DMS153 treated with DMSO at 0.1 percent for 48 hours (cell line): ENCODE measurements around the gene BEND4.
"Not testable (repeated sequence)": the region's sequence is repeated elsewhere in the genome, so short reads cannot be mapped to it uniquely, and the experiment has no call there.

ENCODE experiments used
- DNase-seq: peaks from one replicate; lab custom pipeline; 2025; ENCODE audit not compliant: unreplicated experiment; lab: John Stamatoyannopoulos, UW

BEND4 gene

GRCh38 chr4:42152507-42153504, at the start of gene BEND4:
BEND4 (minus strand) TSS chr4:42152655; CDS start chr4:42152143, 512 bp downstream.
- no peak for DNase-seq

GRCh38 chr4:42197341-42197740, 44.9 kb upstream of the BEND4 start:
- no peak for DNase-seq

GRCh38 chr4:42172921-42173320, 20.5 kb upstream of the BEND4 start:
- DNase-seq: no peak

GRCh38 chr4:42172128-42172790, 19.8 kb upstream of the BEND4 start:
- no peak for DNase-seq

- no peak for DNase-seq
Measured at GRCh38 chr4:42167709-42168108, 15.3 kb upstream of the BEND4 start.

- DNase-seq: not testable (repeated sequence)
Measured at GRCh38 chr4:42166186-42166585, 13.7 kb upstream of the BEND4 start.

GRCh38 chr4:42159271-42160001, 7.0 kb upstream of the BEND4 start:
- DNase-seq: no peak

- no peak for DNase-seq
Measured at GRCh38 chr4:42151568-42152506, 618 bp downstream of the BEND4 start.

- DNase-seq: no peak
Measured at GRCh38 chr4:42150653-42151567, 1.5 kb downstream of the BEND4 start.

GRCh38 chr4:42149004-42149403, 3.5 kb downstream of the BEND4 start:
- no peak for DNase-seq

GRCh38 chr4:42148425-42148824, 4.0 kb downstream of the BEND4 start:
- no peak for DNase-seq

GRCh38 chr4:42144028-42144427, 8.4 kb downstream of the BEND4 start:
- no peak for DNase-seq

GRCh38 chr4:42142591-42142990, 9.9 kb downstream of the BEND4 start:
- no peak for DNase-seq

GRCh38 chr4:42136371-42136770, 16.1 kb downstream of the BEND4 start:
- DNase-seq: no peak

- DNase-seq: no peak
Measured at GRCh38 chr4:42133006-42133405, 19.4 kb downstream of the BEND4 start.

- no peak for DNase-seq
Measured at GRCh38 chr4:42132099-42132498, 20.4 kb downstream of the BEND4 start.

GRCh38 chr4:42123071-42123644, 29.3 kb downstream of the BEND4 start:
- DNase-seq: no peak

- DNase-seq: no peak
Measured at GRCh38 chr4:42122237-42122636, 30.2 kb downstream of the BEND4 start.

GRCh38 chr4:42119886-42120285, 32.6 kb downstream of the BEND4 start:
- no peak for DNase-seq
